Ramos (cell line): ENCODE measurements around the gene SUMF1.

Experiments used
- in situ Hi-C: fragments of 300-500 bp; cut with MboI; formaldehyde crosslinking; loops from one replicate; pipeline ENCODE4 v1.14.3; 2022; ENCODE audit warnings: low sequenced_read_pairs; ENCODE audit not compliant: unreplicated experiment

SUMF1 gene

GRCh38 chr3:4466741-4467521 lies at the start of gene SUMF1:
Gene SUMF1 (minus strand): TSS chr3:4467269. CDS start chr3:4467245, 24 bp downstream.
- in situ Hi-C loops = no loop called here

- in situ Hi-C loops = no loop called here
Measured at GRCh38 chr3:4515916-4516579, 49.0 kb upstream of the SUMF1 start.

GRCh38 chr3:4514916-4515315 lies 47.8 kb upstream of the SUMF1 start:
- in situ Hi-C loops = no loop called here

GRCh38 chr3:4514321-4514720 lies 47.3 kb upstream of the SUMF1 start:
- in situ Hi-C loops = no loop called here

GRCh38 chr3:4512895-4513616 lies 46.0 kb upstream of the SUMF1 start:
- in situ Hi-C loops = no loop called here

GRCh38 chr3:4511491-4512262 lies 44.6 kb upstream of the SUMF1 start:
- in situ Hi-C loops = no loop called here

- in situ Hi-C loops = no loop called here
Measured at GRCh38 chr3:4509983-4510755, 43.1 kb upstream of the SUMF1 start.

GRCh38 chr3:4509043-4509442 lies 42.0 kb upstream of the SUMF1 start:
- in situ Hi-C loops = no loop called here

- in situ Hi-C loops = no loop called here
Measured at GRCh38 chr3:4508048-4508981, 41.2 kb upstream of the SUMF1 start.

GRCh38 chr3:4507024-4507596 lies 40.0 kb upstream of the SUMF1 start:
- in situ Hi-C loops = no loop called here

- in situ Hi-C loops = no loop called here
Measured at GRCh38 chr3:4506559-4507023, 39.5 kb upstream of the SUMF1 start.

- in situ Hi-C loops = no loop called here
Measured at GRCh38 chr3:4505688-4506558, 38.9 kb upstream of the SUMF1 start.

- in situ Hi-C loops = no loop called here
Measured at GRCh38 chr3:4504340-4505261, 37.5 kb upstream of the SUMF1 start.

GRCh38 chr3:4503050-4503449 lies 36.0 kb upstream of the SUMF1 start:
- in situ Hi-C loops = no loop called here

- in situ Hi-C loops = no loop called here
Measured at GRCh38 chr3:4501927-4502326, 34.9 kb upstream of the SUMF1 start.

GRCh38 chr3:4501437-4501836 lies 34.4 kb upstream of the SUMF1 start:
- in situ Hi-C loops = no loop called here
